Esophagus muscularis mucosa (tissue), 4 donors: ENCODE measurements around the gene PFDN6.

Experiments used
- CTCF ChIP-seq, 3 experiments: fragments of 200-600 bp in 2 of 3; fragments of 450-650 bp in 1 of 3; sonication (generic) in 2 of 3; IDR thresholded peaks; one replicate each; pipeline ENCODE4 v1.5.1; 2017 to 2019; ENCODE audit warnings: antibody characterized with exemption in 3 of 3, mild to moderate bottlenecking in 2 of 3, moderate library complexity in 1 of 3
- EP300 ChIP-seq: sonication (generic); formaldehyde crosslinking; IDR thresholded peaks from one replicate; pipeline ENCODE4 v1.6.1; 2017; ENCODE audit warnings: antibody characterized with exemption
- POLR2A ChIP-seq: fragments of 450-650 bp; IDR thresholded peaks from one replicate; pipeline ENCODE4 v1.6.1; 2017; ENCODE audit warnings: antibody characterized with exemption, moderate library complexity, mild to moderate bottlenecking, low read depth

GRCh38 chr6:33279257-33279695 is 10.1 kb upstream of the PFDN6 start:
- no peak for TF ChIP-seq POLR2A
- TF ChIP-seq CTCF (IDR thresholded peaks at IDR 0.05): no peak
- no peak for TF ChIP-seq EP300
